Measurements from ENCODE around the gene BDKRB2.

Gene BDKRB2

GRCh38 chr14:96204151-96205058, at the start of gene BDKRB2:
BDKRB2 (plus strand) TSS chr14:96204839; CDS start chr14:96237108, 32,269 bp downstream.
- DNase-seq (ENCODE audit: extremely low read depth, low read depth) = peak; percentile 74
- TF ChIP-seq, protein P1, sequence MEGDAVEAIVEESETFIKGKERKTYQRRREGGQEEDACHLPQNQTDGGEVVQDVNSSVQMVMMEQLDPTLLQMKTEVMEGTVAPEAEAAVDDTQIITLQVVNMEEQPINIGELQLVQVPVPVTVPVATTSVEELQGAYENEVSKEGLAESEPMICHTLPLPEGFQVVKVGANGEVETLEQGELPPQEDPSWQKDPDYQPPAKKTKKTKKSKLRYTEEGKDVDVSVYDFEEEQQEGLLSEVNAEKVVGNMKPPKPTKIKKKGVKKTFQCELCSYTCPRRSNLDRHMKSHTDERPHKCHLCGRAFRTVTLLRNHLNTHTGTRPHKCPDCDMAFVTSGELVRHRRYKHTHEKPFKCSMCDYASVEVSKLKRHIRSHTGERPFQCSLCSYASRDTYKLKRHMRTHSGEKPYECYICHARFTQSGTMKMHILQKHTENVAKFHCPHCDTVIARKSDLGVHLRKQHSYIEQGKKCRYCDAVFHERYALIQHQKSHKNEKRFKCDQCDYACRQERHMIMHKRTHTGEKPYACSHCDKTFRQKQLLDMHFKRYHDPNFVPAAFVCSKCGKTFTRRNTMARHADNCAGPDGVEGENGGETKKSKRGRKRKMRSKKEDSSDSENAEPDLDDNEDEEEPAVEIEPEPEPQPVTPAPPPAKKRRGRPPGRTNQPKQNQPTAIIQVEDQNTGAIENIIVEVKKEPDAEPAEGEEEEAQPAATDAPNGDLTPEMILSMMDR (IDR thresholded peaks at IDR 0.05; ENCODE audit: low read depth, low read length) = no peak

GRCh38 chr14:96154900-96155299, 49.7 kb upstream of the BDKRB2 start:
- DNase-seq (ENCODE audit: extremely low read depth, low read depth) = no peak
- TF ChIP-seq, protein P1 (IDR thresholded peaks at IDR 0.05; ENCODE audit: low read depth, low read length) = no peak

DNA sequence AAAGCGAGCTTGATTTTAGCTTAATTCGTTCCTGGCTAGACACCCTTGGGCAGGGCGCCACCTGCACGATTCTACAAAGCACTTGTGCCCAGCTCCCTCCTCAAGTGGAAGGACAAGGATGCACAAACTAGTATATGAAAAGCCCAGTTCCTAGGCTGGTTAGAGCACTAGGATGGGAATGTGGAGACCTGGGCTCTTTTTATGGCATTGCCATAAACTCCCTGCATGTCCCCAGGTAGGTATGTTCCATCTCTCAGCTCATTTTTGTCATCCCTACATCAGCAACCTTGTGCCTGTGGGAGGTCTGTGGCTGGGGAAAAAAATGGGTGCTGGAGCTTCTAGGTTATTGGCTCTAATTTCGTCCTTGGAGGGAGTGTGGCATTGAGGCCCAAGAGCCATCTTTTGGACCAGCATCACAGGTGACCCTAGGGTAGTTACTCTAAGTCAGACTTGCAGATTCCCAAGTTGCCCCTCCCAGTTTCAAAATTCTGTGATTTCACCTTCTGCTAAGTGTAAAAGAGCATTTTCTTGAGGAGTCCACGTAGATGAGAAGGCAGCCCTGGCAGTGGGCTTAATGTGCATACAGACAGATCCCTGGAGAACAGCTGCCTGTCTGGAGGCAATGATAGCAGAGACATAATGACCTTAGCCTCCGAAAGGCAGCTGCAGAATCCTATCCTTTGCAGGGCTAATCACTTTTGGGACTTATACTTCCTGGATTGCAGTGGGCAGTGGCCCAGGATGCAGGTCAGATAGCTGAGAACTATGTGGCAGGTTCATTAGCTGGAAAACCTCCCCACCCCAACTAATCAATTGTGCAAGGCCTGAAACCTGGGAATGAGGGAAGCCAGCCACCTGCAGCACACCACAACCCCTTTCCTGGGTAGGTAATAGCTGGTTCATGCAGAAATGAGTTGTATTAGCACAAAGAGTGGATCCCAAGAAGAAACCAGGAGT, 47.6 kb upstream of the BDKRB2 start:
- TF ChIP-seq, protein P1 (IDR thresholded peaks at IDR 0.05; ENCODE audit: low read depth, low read length) = no peak
- no peak for DNase-seq (ENCODE audit: extremely low read depth, low read depth)

DNA sequence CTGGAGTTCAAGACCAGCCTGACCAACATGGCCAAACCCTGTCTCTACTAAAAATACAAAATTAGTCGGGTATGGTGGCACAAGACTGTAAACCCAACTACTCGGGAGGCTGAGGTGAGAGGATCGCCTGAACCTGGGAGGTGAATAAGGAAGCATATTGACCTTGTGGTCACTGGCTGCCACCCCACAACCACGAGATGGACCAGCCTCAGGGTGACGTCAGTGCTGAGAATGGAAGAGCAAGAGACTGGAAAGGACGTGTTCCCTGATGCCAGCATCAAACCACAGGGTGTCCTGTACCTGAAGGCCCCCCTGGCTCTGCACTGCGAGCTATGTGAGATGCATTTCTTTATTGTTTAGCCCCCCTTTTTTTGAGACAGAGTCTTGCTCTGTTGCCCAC, 45.9 kb upstream of the BDKRB2 start:
- TF ChIP-seq, protein P1 (IDR thresholded peaks at IDR 0.05; ENCODE audit: low read depth, low read length) = no peak

DNA sequence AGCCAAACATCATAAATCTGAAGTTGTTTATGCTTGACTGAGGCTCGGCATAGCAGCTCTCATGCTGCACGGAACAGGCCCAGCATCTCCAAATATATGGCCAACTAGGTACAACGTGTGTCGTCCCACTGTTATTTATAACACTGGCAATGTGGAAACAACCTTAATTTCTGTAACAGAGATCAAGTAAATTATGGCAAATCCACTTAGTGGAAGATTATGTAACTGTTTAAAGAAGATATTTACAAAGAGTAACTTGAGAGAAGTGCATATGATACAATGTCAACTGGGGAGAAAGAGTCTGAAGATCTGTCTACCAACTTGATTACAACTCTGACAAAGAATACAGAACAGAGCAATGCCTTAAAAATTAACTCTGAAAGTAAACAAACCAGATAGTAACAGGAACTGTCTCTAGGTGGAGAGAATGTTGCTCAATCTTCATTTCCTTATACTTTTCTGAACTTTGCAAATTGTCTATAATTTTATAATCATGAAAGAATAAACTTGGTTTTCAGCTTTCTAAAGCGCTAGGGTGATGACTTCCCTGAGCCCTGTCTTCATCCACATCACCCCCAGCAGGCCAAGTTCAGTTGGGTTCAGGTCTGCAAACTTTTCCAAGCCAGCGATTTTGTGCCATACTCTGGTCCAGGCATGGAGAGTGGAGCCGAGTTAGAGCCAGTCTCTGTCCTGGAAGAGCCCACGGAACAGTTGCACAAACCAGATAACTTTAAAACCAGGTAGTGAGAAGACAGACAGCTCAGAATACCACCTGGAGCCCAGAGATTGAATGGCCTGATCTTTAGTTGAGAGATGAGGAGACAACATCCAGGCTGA, 44.3 kb upstream of the BDKRB2 start:
- DNase-seq (ENCODE audit: extremely low read depth, low read depth) = no peak
- TF ChIP-seq, protein P1 (IDR thresholded peaks at IDR 0.05; ENCODE audit: low read depth, low read length) = no peak

More for the DNA sequence above, 45.9 kb upstream of the BDKRB2 start:
- no peak for DNase-seq (ENCODE audit: extremely low read depth, low read depth)

- TF ChIP-seq, protein P1 (IDR thresholded peaks at IDR 0.05; ENCODE audit: low read depth, low read length) = no peak
- no peak for DNase-seq (ENCODE audit: extremely low read depth, low read depth)
Observed at GRCh38 chr14:96160913-96161310, 43.7 kb upstream of the BDKRB2 start.

All from AG09319 (cell line).